NCI-H1092 treated with DMSO at 0.1 percent for 48 hours (cell line): ENCODE data around the gene STOML1.
"Not testable (repeated sequence)": the region's sequence is repeated elsewhere in the genome, so short reads cannot be mapped to it uniquely, and the experiment has no call there.

Experiments used
- DNase-seq: peaks from one replicate; lab custom pipeline; 2025; lab: John Stamatoyannopoulos, UW

The STOML1 gene

GRCh38 chr15:73987250-73987649 is 4.8 kb downstream of the STOML1 start:
- DNase-seq, result no peak

GRCh38 chr15:73986776-73987056 is 5.4 kb downstream of the STOML1 start:
- DNase-seq, result no peak

GRCh38 chr15:73986055-73986775 is 5.9 kb downstream of the STOML1 start:
- DNase-seq, result no peak

- DNase-seq, result no peak
Measured at GRCh38 chr15:73985101-73985873, 6.8 kb downstream of the STOML1 start.

GRCh38 chr15:73984208-73984979 is 7.7 kb downstream of the STOML1 start:
- no peak for DNase-seq

- no peak for DNase-seq
Measured at GRCh38 chr15:73983773-73984172, 8.3 kb downstream of the STOML1 start.

- DNase-seq, result no peak
Measured at GRCh38 chr15:73983211-73983727, 8.8 kb downstream of the STOML1 start.

- no peak for DNase-seq
Measured at GRCh38 chr15:73982222-73982962, 9.7 kb downstream of the STOML1 start.

- DNase-seq, result no peak
Measured at GRCh38 chr15:73981761-73982221, 10.3 kb downstream of the STOML1 start.

GRCh38 chr15:73979636-73980035 is 12.5 kb downstream of the STOML1 start:
- DNase-seq, result no peak

GRCh38 chr15:73978896-73979295 is 13.2 kb downstream of the STOML1 start:
- DNase-seq, result no peak

GRCh38 chr15:73975440-73976125 is 16.5 kb downstream of the STOML1 start:
- not testable (repeated sequence) for DNase-seq

GRCh38 chr15:73973683-73974200 is 18.4 kb downstream of the STOML1 start:
- not testable (repeated sequence) for DNase-seq

- peak; percentile 63 for DNase-seq
Measured at GRCh38 chr15:73972984-73973682, 19.0 kb downstream of the STOML1 start.

GRCh38 chr15:73969151-73969759 is 22.8 kb downstream of the STOML1 start:
- DNase-seq, result no peak

GRCh38 chr15:73968461-73968860 is 23.6 kb downstream of the STOML1 start:
- no peak for DNase-seq

GRCh38 chr15:73965758-73966113 is 26.4 kb downstream of the STOML1 start:
- no peak for DNase-seq

- no peak for DNase-seq
Measured at GRCh38 chr15:73965094-73965757, 26.9 kb downstream of the STOML1 start.

GRCh38 chr15:73964736-73965093 is 27.4 kb downstream of the STOML1 start:
- DNase-seq, result peak; percentile 58

- DNase-seq, result no peak
Measured at GRCh38 chr15:73962433-73962832, 29.7 kb downstream of the STOML1 start.
